OCI-LY7 (cell line): ENCODE measurements around the gene PRSS56. TPM values are rescaled to one million over a fixed set of nuclear protein-coding genes. Genes with fewer than 3 reads are reported as not detected.
"Not testable (repeated sequence)": the region's sequence is repeated elsewhere in the genome, so short reads cannot be mapped to it uniquely, and the experiment has no call there.

Source experiments
- BruUV-seq: library from RNA; stranded (reverse); fragments of 400-500 nt; replicated peaks from 2 replicates; lab custom pipeline; 2021; lab: Mats Ljungman, UMichigan
- CTCF ChIA-PET: fragments of 300-600 bp; sonication (Branson Sonifier 250); formaldehyde crosslinking; loops from one replicate; lab custom pipeline; 2022; ENCODE audit warnings: antibody characterized with exemption; ENCODE audit not compliant: unreplicated experiment; lab: Charles Lee
- POLR2A ChIA-PET: fragments of 300-600 bp; sonication (Branson Sonifier 250); formaldehyde crosslinking; loops from one replicate; lab custom pipeline; 2022; ENCODE audit warnings: antibody characterized with exemption; lab: Charles Lee
- DNase-seq: peaks from one replicate; pipeline ENCODE4 v3.0.0-alpha.2; 2015; ENCODE audit warnings: low spot score
- H2AFZ ChIP-seq: fragments of 200-600 bp; sonication (generic), shearing (Covaris generic); 2 replicates; pipeline ENCODE4 v1.6.1; 2014; ENCODE audit warnings: mild to moderate bottlenecking, antibody characterized with exemption, low read length, moderate library complexity
- H3K27ac ChIP-seq: fragments of 200-600 bp; sonication (generic); 2 replicates; pipeline ENCODE4 v1.5.1; 2014; ENCODE audit warnings: mixed run types, low read depth, mild to moderate bottlenecking, moderate library complexity, low read length, inconsistent platforms; ENCODE audit not compliant: poor library complexity, severe bottlenecking
- H3K36me3 ChIP-seq: fragments of 200-600 bp; sonication (generic); 2 replicates; pipeline ENCODE4 v1.6.1; 2014; ENCODE audit warnings: mild to moderate bottlenecking, antibody characterized with exemption, low read length, moderate library complexity, mixed read lengths; ENCODE audit not compliant: insufficient read depth
- H3K4me1 ChIP-seq: fragments of 200-600 bp; sonication (generic); 2 replicates; pipeline ENCODE4 v1.5.1; 2014; ENCODE audit warnings: mild to moderate bottlenecking, low read length; ENCODE audit not compliant: insufficient read depth, poor library complexity, severe bottlenecking
- H3K4me2 ChIP-seq: fragments of 200-600 bp; sonication (generic); 2 replicates; pipeline ENCODE4 v1.6.1; 2014; ENCODE audit warnings: mild to moderate bottlenecking, low read length
- H3K4me3 ChIP-seq: fragments of 200-600 bp; sonication (generic); 2 replicates; pipeline ENCODE4 v1.5.1; 2014; ENCODE audit warnings: mild to moderate bottlenecking, low read depth, low read length; ENCODE audit not compliant: poor library complexity, severe bottlenecking
- H3K79me2 ChIP-seq: fragments of 200-600 bp; sonication (generic); 2 replicates; pipeline ENCODE4 v1.6.1; 2016; ENCODE audit warnings: low read depth, mild to moderate bottlenecking, low read length, moderate library complexity, mixed read lengths; ENCODE audit not compliant: insufficient read depth
- H3K9me2 ChIP-seq: fragments of 200-600 bp; sonication (generic); 2 replicates; pipeline ENCODE4 v1.6.1; 2016; ENCODE audit warnings: mild to moderate bottlenecking, low read length, mixed read lengths; ENCODE audit not compliant: insufficient read depth
- H3K9me3 ChIP-seq: fragments of 200-600 bp; sonication (generic); 2 replicates; pipeline ENCODE4 v1.6.1; 2014; ENCODE audit warnings: mild to moderate bottlenecking, mixed run types, low read length, mixed read lengths
- H4K20me1 ChIP-seq: fragments of 200-600 bp; sonication (generic); 2 replicates; pipeline ENCODE4 v1.6.1; 2014; ENCODE audit warnings: mild to moderate bottlenecking, antibody characterized with exemption, low read length, moderate library complexity, mixed read lengths; ENCODE audit not compliant: insufficient read depth
- EZH2phosphoT487 ChIP-seq: fragments of 200-600 bp; sonication (generic); IDR thresholded peaks from 2 replicates; pipeline ENCODE4 v1.6.1; 2018; ENCODE audit warnings: low read depth, borderline replicate concordance, mild to moderate bottlenecking, mixed run types, antibody characterized with exemption, low read length, moderate library complexity, mixed read lengths
- intact Hi-C: fragments of 100-400 bp; cut with micrococcal nuclease; formaldehyde crosslinking; loops from one replicate; pipeline ENCODE4 v1.10.0; 2022; ENCODE audit not compliant: unreplicated experiment
- total RNA-seq, 2 experiments: library from RNA; depleted of rRNA in 1 of 2; stranded (reverse); fragments of >200 nt in 1 of 2; shearing (Covaris generic) in 1 of 2; gene quantifications; 2 replicates each; pipeline ENCODE4 v1.2.3, GENCODE V29; 2014 to 2022
- TF ChIP-seq, protein P1 (sequence below): fragments of 200-600 bp; sonication (generic); conservative IDR thresholded peaks from 2 replicates; pipeline ENCODE4 v1.5.1; 2014; ENCODE audit warnings: mild to moderate bottlenecking, antibody characterized with exemption, low read length, moderate library complexity, mixed read lengths

The PRSS56 gene
- total RNA-seq, 2 experiments from 2014 or later: not detected

DNA sequence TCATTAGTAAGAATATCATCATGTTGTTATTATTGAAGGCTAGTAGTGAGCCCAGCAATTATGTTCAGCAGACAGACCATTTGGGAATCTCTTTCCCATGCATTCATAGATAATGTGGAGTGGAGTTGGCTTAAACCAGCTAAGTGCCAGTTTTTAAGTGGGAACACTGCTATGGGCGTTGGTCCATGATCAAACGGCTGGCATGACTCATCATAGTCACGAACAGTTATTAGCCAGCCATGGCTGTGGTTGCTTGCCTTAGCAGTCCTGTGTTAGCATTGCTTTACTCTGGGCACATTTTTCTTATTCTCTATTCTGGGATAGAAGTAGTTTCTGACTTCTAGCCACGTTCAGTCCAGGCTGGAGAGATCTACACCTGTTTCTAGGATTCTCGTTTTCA is 48.0 kb downstream of the PRSS56 start:
- Histone ChIP-seq H3K4me2 (no peak overlapping the region), H2AFZ (no peak overlapping the region), H4K20me1 (no peaks in the 10 kb centered on the region), H3K9me2 (no peaks in the 10 kb centered on the region), H3K36me3 (peaks cover 92% of the 10 kb centered on the region), H3K27ac (no peak overlapping the region), H3K79me2 (no peaks in the 10 kb centered on the region), H3K9me3 (no peaks in the 10 kb centered on the region), H3K4me1 (no peaks in the 10 kb centered on the region), H3K4me3 (no peak overlapping the region)
- POLR2A ChIA-PET: no interaction called here
- no TSS peak for BruUV-seq
- TF ChIP-seq, protein P1, sequence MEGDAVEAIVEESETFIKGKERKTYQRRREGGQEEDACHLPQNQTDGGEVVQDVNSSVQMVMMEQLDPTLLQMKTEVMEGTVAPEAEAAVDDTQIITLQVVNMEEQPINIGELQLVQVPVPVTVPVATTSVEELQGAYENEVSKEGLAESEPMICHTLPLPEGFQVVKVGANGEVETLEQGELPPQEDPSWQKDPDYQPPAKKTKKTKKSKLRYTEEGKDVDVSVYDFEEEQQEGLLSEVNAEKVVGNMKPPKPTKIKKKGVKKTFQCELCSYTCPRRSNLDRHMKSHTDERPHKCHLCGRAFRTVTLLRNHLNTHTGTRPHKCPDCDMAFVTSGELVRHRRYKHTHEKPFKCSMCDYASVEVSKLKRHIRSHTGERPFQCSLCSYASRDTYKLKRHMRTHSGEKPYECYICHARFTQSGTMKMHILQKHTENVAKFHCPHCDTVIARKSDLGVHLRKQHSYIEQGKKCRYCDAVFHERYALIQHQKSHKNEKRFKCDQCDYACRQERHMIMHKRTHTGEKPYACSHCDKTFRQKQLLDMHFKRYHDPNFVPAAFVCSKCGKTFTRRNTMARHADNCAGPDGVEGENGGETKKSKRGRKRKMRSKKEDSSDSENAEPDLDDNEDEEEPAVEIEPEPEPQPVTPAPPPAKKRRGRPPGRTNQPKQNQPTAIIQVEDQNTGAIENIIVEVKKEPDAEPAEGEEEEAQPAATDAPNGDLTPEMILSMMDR: no peak
- TF ChIP-seq EZH2phosphoT487: no peak
- CTCF ChIA-PET: interaction anchor here (0.6 kb wide), 1 partner anchor 215 kb away, joined by 4 read pairs; no protein-coding TSS in a partner anchor
- no peak for DNase-seq
- intact Hi-C loops: no loop called here

DNA sequence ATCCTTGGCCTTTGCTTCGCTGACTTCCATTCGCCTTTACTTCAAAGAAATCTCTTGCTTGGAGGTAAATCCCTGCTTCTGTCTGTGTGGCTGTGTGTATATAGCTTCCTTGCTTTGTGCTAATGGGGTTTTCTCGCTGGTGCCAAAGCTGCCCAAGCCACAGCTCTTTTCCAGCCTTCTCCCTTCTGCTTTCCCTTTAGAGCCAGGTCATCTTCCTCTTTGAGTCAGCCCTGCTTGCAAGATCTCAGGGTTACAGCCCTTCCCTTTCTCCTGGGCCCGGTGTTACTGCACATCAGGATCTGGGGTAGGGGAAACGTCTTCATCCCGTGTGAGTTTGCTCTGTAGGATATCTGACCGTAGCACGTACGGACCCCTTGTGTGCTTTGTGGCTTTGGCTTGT is 49.4 kb downstream of the PRSS56 start:
- Histone ChIP-seq H3K4me1 (no peaks in the 10 kb centered on the region), H3K9me3 (no peaks in the 10 kb centered on the region), H3K79me2 (no peaks in the 10 kb centered on the region), H2AFZ (no peak overlapping the region), H3K4me3 (no peak overlapping the region), H3K36me3 (peaks cover 88% of the 10 kb centered on the region), H3K9me2 (no peaks in the 10 kb centered on the region), H3K4me2 (no peak overlapping the region), H3K27ac (no peak overlapping the region), H4K20me1 (no peaks in the 10 kb centered on the region)
- intact Hi-C loops: no loop called here
- no TSS peak for BruUV-seq
- TF ChIP-seq, protein P1: no peak
- TF ChIP-seq EZH2phosphoT487: no peak
- CTCF ChIA-PET: no interaction called here
- no peak for DNase-seq
- POLR2A ChIA-PET: no interaction called here

DNA sequence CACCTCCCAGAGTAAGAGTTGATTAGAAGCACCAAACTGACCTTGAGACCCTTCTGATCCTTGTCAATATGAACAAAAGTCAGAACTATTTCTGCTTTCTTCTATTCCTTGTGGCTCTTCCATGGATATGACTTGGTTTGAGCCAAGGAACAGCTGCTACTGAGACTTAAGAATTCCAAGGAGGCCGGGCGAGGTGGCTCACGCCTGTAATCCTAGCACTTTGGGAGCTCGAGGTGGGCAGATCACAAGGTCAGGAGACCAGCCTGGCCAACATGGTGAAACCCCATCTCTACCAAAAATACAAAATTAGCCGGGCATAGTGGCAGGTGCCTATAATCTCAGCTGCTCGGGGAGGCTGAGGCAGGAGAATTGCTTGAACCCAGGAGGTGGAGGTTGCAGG is 50.3 kb downstream of the PRSS56 start:
- POLR2A ChIA-PET: interaction anchor here (1.1 kb wide), 1 partner anchor 170 kb away, joined by 3 read pairs; no protein-coding TSS in a partner anchor
- peaks cover 89% of the 10 kb centered on the region for H3K36me3 ChIP-seq
- H3K4me1 ChIP-seq, H2AFZ ChIP-seq, CTCF ChIA-PET, H3K4me3 ChIP-seq, BruUV-seq, H3K27ac ChIP-seq, H3K9me2 ChIP-seq, H4K20me1 ChIP-seq, intact Hi-C loops, H3K4me2 ChIP-seq, DNase-seq, H3K79me2 ChIP-seq, H3K9me3 ChIP-seq: not testable (repeated sequence)
